ENCODE data around the gene TLNRD1.

GRCh38 chr15:80958818-80959495 is 41.8 kb upstream of the TLNRD1 start:
- TF ChIP-seq CTCF (IDR thresholded peaks at IDR 0.05) (no peak), POLR2A (IDR thresholded peaks at IDR 0.05) (no peak), POLR2AphosphoS5 (IDR thresholded peaks at IDR 0.05) (no peak), EP300 (IDR thresholded peaks at IDR 0.05; ENCODE audit: low read depth) (no peak)

Data from transverse colon (tissue), 4 donors.